Measurements from ENCODE around the gene SFMBT1.

Gene SFMBT1, protein sequence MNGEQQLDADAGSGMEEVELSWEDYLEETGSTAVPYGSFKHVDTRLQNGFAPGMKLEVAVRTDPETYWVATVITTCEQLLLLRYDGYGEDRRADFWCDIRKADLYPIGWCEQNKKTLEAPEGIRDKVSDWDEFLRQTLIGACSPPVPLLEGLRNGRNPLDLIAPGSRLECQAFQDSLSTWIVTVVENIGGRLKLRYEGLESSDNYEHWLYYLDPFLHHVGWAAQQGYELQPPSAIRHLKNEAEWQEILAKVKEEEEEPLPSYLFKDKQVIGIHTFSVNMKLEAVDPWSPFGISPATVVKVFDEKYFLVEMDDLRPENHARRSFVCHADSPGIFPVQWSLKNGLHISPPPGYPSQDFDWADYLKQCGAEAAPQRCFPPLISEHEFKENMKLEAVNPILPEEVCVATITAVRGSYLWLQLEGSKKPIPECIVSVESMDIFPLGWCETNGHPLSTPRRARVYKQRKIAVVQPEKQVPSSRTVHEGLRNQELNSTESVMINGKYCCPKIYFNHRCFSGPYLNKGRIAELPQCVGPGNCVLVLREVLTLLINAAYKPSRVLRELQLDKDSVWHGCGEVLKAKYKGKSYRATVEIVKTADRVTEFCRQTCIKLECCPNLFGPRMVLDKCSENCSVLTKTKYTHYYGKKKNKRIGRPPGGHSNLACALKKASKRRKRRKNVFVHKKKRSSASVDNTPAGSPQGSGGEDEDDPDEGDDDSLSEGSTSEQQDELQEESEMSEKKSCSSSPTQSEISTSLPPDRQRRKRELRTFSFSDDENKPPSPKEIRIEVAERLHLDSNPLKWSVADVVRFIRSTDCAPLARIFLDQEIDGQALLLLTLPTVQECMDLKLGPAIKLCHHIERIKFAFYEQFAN

DNA sequence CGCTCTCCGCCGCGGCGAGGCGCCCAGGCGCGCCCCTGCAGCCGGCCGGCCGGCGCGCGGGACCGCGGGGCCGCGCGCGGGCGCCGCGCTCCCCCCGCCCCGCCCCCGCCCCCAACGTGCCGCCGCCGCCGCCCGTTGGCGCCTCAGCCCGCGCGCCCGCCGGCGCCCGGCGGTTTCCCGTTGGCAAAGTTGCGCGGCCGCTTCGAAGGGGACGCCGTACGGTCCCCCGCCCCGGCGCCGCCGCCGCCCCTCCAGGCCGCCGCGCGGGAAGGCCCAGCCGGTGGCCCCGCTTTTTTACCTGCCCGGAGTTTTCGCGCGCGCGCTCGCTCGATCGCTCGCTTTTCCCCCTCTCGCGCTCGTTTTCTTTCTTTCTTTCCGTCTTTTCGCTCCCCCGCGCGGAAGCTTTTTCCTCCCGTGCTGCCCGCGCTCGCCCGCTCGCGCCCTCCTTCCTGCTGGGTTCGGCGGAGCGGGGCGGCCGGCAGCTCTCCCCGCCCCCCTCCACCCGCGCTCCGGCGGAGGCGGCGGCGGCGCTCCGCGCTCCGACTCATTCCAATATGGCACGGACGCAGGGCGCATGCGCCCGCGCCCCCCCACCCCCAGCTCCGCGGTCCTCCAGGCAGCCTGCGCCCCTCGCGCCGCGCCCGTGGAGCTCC lies at the start of gene SFMBT1:
SFMBT1 (minus strand) TSS at position 556 of the 653 bp plus-strand sequence. CDS start 76,945 bp downstream, outside the sequence.
- peak; percentile 65 for DNase-seq

DNA sequence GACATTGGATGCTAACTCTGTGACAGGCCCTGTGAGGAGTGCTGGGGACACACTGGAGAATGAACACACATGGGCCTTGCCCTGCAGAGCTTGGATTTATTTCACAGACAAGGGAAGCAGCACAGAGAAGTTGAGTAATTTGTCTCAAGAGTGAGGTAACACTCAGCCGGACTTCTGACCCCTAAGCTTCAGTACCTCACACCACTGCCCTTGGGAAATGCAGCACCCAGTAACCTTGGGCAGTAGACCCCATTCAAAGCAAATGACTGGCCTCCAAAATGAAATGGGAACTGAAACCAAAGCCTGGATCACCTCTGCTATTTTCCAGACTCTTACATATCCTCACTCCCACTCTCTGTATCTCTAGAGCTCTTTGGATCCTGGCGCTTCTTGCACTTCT lies 47.1 kb upstream of the SFMBT1 start:
- no peak for DNase-seq

DNA sequence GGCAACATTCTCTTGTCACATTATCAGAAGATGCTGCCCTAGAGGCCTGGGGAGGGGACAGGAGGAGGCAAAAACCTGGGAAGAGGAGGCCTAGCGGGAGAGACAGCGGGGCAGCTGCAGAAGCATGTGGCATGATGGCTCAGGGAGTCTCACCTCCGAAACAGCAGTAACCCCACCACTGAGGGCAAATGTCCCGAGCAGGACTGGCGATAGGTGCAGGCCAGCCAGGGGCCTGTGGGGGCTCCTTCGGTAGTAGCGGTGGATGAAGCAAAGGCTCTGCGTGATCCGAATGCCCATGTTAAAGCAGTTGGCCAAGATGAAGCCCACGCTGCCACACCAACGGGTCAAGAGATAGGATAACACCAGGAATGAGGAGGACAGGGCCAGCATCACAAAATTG lies 46.3 kb upstream of the SFMBT1 start:
- no peak for DNase-seq

DNA sequence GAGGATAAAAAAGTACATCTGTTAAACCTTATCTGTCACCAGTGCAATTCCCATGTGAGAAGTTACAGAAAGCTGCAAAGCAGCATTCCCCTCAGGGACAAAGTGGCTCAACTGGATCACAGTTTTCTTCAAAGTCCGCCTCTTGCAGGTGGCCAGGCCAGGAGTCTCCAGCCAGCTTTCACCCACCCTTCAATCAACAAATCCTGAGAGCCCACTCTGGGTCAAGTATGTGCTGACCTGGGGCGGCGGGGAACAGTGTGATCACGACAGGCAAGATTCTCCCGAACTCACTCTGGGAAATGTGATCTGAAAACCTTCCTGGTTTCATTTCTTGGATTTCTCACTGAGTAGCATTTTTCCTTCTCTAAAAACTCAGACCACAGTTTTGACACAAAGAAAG lies 45.1 kb upstream of the SFMBT1 start:
- no peak for DNase-seq

DNA sequence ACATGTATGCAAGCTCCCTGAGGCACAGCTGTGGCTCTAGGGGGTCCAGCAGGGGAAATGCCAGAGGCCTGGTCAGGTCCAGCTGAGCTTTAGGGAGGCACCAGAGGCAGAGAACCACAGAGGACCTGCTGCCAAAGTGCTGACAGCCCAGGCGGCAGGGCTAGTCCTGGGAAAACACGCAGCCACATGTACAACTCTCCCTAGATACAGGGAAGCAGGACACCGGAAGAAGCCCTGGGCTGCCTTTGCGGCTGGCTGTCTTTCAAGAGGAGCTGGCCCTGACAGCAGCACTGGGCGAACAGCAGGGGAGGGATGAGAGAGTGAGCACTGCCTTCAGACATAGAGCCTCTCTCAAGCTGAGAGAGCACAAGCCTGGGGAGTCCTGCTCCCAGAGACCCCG lies 43.6 kb upstream of the SFMBT1 start:
- no peak for DNase-seq

DNA sequence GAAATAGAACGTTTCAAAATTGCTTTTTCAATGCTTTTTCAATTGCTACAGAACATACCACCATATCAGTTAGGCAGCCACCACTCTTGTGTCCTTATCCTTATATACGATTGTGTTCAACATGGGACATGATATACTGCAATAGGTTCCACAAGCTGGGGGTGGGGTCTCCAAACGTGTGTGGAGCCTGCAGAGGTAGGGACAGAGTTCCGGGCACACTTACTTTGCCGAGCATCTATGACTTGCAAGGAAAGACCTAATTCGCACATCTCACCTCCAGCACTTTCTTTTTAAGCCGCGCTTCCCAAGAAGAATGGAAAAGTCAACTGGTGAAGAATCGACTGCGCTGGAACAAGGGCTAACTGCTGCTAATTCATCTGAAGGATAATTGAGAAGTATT lies 39.6 kb upstream of the SFMBT1 start:
- DNase-seq = no peak

DNA sequence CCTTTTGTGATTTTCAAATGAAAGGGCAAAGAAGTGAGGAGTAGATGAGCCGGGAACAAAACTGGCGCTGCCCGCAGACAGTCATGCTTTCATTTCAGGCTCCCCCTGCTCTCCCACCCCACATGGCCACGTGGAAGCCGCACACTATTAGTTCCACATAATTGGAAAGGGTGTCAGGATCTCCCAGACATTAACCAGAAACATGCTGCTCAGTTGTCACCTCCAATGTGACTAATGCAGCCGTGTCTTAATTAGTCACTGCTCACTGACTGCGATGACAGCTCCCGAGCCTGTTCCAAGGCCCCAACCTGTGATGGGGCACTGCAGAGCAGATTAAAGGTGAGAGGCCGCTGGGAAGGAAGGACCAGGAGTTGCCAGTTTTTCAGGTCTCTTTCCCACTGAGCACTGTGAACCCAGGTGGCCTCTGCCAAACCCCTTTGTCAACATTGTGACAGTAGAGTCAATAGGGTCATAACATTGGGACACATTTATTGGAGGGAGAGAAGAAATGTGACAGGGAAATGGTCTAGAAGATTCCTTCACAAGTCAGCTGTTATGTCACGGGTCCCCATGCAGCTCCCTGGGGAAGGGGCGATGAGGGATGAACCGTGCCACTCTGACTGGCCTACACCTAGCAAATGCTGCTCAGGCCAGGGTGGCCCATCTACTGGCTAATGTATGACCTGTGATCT lies 38.6 kb upstream of the SFMBT1 start:
- DNase-seq = no peak

DNA sequence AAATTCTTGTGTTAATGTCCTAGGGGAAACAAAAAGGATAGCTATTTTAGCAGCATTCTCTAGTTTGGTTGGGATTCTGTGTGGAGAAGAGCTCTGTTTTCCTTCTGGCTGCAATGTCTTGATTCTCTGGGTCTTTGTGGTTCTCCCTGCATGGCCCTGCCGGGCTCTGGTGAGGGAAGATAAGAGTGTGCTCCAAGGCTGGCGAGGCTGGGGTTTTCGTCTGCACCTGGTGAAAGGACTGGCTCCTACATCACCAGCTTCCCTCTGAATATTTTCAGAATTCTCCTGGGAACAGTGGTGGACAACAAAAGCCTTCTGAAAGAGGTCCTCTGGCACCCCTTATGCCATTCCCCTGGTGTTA lies 38.1 kb upstream of the SFMBT1 start:
- DNase-seq = no peak

DNA sequence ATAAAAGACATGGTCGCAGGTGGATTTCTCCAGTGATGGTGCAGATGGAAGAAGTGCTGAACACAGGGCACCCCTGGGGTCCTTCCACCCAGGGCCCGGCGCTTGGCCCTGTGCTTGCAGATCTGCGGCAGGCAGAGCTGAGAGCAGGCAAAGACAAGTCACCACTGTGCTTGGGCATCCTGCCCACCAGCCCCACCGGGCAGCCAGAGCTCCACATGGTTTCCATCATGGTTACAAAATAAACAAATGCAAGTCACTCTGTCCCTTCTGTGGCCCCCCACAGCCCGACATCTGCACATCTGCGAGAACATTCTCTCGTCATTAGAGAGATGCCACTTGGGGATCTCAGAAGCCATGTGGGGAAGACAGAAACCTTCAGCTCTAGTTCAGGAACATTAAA lies 37.6 kb upstream of the SFMBT1 start:
- DNase-seq = no peak

DNA sequence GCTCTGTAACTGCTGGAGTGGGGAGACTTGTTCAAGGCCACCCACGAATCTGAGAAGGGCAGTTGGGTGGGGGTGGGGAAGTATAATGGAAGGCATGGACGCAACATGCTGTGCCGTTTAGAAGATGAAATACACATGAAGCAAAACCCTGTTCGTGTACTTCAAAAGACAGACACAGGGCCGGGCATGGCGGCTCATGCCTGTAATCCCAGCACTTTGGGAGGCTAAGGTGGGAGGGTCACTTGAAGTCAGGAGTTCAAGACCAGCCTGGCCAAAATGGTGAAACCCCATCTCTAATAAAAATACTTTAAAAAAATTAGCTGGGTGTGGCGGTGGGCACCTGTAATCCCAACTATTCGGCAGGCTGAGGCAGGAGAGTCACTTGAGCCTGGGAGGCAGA lies 36.9 kb upstream of the SFMBT1 start:
- no peak for DNase-seq

DNA sequence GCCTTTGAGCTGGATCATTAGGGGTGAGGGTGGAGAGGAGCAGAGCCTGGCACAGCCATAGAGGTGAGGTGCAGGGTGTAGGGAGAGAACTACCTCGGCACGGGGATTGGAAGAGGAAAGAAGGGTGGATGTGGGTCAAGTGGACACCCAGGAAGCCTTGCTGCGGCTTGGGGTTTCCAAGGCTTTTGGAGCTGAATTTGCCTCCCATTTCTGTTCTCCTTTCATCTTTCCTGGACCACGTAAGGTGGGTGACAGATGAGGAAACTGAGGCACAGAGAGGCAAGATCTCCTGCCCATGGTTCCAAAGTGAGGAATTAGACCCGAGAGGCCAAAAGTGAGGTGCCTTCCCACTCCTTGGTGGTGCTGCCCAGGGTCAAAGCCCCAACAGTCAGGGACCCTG lies 35.4 kb upstream of the SFMBT1 start:
- no peak for DNase-seq

DNA sequence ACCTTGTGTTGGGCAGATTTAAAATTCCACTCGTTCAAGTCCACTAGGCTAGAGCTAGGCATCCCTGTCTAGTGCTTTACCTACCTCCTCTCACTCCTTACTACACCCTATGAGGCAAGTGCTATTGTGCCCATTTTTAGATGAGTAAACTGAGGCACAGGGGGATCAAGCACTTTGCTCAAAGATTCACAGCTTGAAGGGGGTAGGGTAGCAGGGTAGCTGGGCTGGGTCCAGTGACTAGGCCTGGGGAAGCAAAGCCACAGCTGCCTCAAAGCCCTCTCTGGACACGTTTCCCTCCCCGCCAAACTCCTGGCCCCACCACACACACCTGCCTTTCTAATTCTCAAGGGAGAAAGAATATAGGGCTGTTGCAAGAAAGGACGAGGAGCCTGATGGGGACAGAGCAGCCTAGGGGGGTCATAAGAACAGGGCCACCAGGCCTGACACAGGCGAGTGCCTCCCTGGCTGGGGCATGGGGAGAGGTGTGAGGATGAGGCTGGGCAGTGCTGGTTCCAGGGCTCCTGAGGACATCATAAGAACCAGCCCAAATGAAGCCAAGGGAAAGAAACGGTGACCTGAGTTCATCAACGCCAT lies 34.8 kb upstream of the SFMBT1 start:
- no peak for DNase-seq

DNA sequence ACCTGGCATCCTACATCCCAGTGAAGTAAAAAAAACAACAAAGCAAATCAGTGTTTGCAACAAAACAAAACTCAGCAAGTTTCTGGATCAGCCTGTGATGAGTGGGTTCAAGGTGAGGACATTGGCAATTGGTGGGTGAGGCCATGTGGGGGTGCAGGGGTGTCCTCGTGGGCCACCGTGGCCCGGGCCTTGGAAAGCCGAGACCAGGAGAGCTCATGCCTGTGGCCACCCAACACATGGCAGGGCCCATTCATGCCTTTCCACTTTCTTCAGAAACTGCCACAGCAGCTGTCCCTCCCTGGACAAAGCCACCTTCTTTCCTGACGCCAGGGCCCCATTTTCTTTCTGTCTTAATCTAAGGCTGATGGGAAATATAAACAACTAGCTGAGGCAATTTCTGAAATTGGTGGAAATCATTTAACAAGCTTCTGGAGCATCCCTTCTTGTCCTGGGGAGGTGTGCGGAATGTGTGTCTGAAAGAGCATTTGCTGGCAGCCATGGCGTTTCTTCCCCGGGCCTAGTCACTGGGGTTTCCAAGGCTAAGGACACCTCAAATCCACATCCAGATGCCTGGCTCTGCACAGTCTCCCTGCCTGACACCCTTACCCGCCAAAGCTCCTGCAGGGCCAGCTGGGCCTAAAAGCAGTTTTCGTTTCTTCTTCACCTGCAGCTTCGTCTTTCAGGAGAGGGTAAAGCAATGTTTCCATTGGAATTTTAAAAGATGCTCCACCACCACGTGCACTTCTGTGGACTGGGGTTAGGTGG lies 34.1 kb upstream of the SFMBT1 start:
- no peak for DNase-seq

DNA sequence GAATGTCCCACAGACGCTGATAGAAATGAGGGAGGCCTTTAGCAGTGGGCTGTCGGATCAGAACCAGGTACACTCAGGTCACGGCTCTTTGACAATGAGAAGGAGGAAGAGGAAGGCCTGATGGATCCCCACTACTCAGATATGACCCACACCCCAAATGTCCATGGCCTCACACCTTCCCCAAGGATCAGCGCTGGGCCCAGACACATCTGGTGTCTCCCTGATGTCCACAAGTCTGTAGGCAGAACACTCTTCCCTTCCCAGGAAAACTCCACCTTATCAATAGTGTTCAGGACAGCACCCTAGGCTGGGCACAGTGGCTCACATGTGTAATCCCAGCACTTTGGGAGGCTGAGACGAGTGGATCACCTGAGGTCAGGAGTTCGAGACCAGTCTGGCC lies 33.3 kb upstream of the SFMBT1 start:
- DNase-seq = no peak

DNA sequence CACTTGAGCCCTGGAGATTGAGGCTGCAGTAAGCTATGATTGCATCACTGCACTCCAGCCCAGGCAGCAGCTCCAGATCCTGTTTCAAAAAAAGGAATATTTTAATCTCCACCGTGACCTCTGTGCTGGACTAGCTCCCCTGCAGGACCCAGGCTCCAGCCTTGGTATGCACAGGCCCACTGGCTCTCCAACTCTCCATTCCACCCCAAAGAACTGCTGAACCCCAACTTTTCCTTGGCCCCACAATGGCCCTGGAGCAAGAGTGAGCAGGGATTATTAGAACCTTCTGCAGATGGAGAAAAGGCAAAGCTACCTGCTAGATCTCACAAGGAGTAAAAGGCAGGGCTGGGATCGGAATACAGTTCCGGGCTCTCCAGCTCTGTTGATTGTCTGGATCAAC lies 32.8 kb upstream of the SFMBT1 start:
- no peak for DNase-seq

DNA sequence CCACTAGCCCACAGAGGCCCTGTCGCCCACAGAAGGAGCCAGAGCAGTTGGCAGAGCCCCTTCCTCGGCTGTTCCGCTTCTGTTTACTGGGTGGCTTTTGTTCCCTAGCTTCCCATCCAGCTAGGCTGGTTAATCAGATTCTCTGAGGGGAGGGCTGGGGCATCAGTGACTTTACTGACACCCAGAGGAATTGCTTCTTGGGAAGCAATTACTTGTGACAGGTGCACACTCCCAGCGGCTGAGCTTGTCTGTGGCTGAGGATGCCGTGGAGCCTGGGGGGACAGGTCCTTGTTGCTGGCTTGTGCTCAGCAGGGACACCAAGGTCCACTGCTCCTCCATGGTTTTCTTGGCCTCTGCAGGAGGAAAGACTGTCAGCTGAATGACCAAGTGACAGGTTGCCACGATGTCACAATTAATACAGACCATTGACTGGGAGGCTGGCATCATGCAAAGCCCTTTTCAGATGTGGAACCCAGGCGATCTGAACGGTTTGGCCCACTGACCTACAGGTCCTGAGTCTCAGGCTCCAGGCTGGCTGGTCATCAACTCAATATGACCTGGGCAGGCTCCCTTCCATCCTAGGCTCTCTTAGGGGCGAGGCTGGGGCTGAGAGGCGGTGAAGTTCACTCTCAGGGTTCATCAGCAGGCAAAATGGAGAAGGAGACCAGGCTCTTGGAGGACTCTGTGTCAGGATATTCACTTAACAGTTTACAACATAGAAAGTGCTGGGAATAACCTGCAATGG lies 31.8 kb upstream of the SFMBT1 start:
- no peak for DNase-seq

DNA sequence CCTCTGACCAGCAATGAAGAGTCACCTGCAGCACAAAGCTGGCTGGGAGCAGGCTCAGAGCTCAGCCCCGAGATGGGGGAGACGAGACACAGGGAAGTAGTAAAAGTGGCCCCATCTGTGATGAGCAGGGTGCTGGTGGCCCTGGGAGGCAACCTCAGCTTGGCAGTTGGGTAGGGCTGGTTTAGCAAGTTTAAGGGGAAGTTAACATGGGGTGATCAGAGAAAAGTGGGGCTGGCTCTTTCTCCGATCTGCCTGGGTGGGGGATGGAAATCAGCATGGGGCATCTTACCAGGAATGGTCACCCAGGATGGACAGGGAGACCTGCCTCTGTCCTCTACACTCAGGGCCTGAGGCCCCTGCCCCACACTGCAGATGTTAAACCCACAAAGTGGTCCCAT lies 29.9 kb upstream of the SFMBT1 start:
- no peak for DNase-seq

DNA sequence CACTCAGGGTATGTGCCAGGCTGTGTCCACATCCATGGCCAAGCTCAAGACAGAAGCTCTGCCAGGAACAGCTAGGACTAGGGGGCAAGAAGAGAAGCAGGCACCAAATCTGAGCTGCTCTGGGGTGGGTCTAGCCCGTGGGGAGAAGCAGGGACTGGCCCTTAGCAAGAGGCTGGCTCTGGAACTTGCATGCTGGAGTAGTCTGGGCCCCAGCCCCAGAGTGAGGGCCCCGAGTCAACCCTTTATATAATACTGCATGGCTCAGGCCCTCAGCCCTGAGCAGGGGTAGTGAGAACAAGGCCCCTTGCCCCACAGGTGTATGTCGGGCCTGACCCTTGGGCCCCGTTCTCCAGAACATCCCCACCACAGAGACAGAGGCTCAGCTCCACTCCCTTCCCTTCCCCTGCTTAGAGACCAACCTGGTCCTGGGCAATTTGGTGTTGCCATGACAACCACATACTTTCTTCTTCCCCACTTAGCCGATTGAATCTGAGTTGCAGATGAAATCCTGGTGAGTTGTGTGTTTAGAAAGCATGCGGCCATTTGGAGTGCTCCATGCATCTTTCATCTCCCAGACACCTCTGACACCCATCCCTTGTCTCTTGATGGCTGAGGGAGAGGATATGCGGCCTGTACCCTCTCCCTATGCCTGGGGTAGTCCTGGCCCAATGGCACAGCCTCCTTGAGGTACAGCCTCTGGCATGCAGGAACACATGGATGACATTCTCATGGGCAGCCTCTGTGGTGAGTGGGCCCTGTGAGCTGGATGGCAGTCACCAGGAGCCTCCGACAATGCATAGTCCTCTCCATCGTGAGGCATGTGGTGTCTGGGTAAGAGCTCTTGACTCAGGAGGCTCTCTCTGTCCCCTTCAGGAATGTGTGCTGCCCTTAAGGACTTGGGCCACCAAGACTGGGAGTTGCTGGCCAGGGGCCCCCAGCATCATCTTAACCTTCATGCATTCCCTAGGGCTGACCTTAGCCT lies 29.2 kb upstream of the SFMBT1 start:
- no peak for DNase-seq

DNA sequence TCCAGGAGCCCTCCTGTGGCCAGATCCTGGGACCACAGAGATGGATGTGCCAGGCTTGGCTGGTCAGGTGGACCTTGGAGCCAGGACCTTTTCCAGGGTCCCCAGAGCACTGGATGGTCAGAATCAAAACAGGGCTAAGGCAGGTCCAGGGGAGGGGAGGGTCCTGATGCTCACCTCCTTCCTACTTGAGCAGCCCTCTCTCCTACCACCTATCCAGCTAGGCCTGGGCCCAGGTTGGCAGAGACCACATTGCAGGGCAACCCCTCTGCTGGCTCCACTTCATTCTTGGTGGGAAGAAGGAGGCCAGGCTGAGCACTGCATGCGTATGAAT lies 28.5 kb upstream of the SFMBT1 start:
- DNase-seq = no peak
